Activated B cell treated with CpG ODN at 0.5 μM for 24 hours (primary cell): ENCODE measurements around the gene MED31. TPM values are rescaled to one million over a fixed set of nuclear protein-coding genes. Genes with fewer than 3 reads are reported as not detected.

Experiments used
- ATAC-seq: fragments of 200-7000 bp; cut with Tn5 transposase; one replicate; pipeline ENCODE4 v1.10.0; 2021; ENCODE audit warnings: low read depth, mild to moderate bottlenecking, moderate library complexity
- CTCF ChIA-PET: fragments of 350-600 bp; sonication (Branson Sonifier 250); formaldehyde crosslinking; loops from one replicate; lab custom pipeline; 2021; ENCODE audit warnings: antibody characterized with exemption; lab: Charles Lee
- POLR2A ChIA-PET: fragments of 350-600 bp; sonication (Branson Sonifier 250); formaldehyde crosslinking; loops from one replicate; lab custom pipeline; 2021; ENCODE audit warnings: antibody characterized with exemption; lab: Charles Lee
- DNase-seq: peaks from one replicate; pipeline ENCODE4 v3.0.0; 2022
- H3K27ac Mint-ChIP-seq: one replicate; pipeline ENCODE4 v1.8.0; 2020; ENCODE audit warnings: mixed read lengths
- H3K27me3 Mint-ChIP-seq: one replicate; pipeline ENCODE4 v1.8.0; 2021; ENCODE audit warnings: mixed read lengths
- H3K36me3 Mint-ChIP-seq: one replicate; pipeline ENCODE4 v1.8.0; 2021; ENCODE audit warnings: low read depth, mixed read lengths
- H3K4me1 Mint-ChIP-seq: one replicate; pipeline ENCODE4 v1.8.0; 2021; ENCODE audit warnings: mixed read lengths
- H3K4me3 Mint-ChIP-seq: one replicate; pipeline ENCODE4 v1.8.0; 2020; ENCODE audit warnings: mild to moderate bottlenecking, mixed read lengths
- H3K9me3 Mint-ChIP-seq: one replicate; pipeline ENCODE4 v1.8.0; 2020; ENCODE audit warnings: mixed read lengths
- intact Hi-C: fragments of 100-400 bp; cut with micrococcal nuclease; formaldehyde crosslinking; loops from one replicate; pipeline ENCODE4 v1.15.1; 2024
- total RNA-seq: library from RNA; stranded (reverse); gene quantifications from 2 replicates; pipeline ENCODE4 v1.2.3, GENCODE V29; 2022
- TF ChIP-seq, protein P1 (sequence below): fragments of 200-600 bp; IDR thresholded peaks from one replicate; pipeline ENCODE4 v1.8.0; 2022; ENCODE audit warnings: antibody characterized with exemption, mild to moderate bottlenecking

The MED31 gene
- total RNA-seq, 1 donor from 2014 or later, result 23.4 TPM

DNA sequence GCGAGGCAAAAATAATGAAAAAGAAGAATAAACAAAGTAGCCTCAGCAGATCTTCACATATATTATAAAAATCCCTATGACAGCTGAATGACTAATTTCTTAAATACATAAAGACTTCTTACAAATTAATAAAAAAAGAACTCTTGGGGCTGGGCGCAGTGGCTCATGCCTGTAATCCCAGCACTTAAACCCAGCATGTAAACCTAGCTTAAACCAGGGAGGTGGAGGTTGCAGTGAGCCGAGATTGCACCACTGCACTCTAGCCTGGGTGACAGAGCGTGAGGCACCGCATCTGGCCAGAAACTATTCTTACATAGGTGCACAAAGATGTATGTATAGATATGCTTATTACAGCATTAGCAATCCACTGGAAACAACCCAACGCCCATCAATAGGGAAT, 27.8 kb upstream of the MED31 start:
- Mint-ChIP-seq H3K27me3 (peaks cover 17% of the 10 kb centered on the region), H3K27ac (no peak overlapping the region), H3K36me3 (no peaks in the 10 kb centered on the region), H3K4me3 (no peak overlapping the region), H3K9me3 (no peaks in the 10 kb centered on the region), H3K4me1 (no peaks in the 10 kb centered on the region)
- TF ChIP-seq, protein P1, sequence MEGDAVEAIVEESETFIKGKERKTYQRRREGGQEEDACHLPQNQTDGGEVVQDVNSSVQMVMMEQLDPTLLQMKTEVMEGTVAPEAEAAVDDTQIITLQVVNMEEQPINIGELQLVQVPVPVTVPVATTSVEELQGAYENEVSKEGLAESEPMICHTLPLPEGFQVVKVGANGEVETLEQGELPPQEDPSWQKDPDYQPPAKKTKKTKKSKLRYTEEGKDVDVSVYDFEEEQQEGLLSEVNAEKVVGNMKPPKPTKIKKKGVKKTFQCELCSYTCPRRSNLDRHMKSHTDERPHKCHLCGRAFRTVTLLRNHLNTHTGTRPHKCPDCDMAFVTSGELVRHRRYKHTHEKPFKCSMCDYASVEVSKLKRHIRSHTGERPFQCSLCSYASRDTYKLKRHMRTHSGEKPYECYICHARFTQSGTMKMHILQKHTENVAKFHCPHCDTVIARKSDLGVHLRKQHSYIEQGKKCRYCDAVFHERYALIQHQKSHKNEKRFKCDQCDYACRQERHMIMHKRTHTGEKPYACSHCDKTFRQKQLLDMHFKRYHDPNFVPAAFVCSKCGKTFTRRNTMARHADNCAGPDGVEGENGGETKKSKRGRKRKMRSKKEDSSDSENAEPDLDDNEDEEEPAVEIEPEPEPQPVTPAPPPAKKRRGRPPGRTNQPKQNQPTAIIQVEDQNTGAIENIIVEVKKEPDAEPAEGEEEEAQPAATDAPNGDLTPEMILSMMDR, result no peak
- DNase-seq (no peak), ATAC-seq (no peak)
- ChIA-PET CTCF (no interaction called here), POLR2A (interaction anchor here (0.6 kb wide), 1 partner anchor 1326 kb away, joined by 6 read pairs; no protein-coding TSS in a partner anchor)
- intact Hi-C loops, result no loop called here

DNA sequence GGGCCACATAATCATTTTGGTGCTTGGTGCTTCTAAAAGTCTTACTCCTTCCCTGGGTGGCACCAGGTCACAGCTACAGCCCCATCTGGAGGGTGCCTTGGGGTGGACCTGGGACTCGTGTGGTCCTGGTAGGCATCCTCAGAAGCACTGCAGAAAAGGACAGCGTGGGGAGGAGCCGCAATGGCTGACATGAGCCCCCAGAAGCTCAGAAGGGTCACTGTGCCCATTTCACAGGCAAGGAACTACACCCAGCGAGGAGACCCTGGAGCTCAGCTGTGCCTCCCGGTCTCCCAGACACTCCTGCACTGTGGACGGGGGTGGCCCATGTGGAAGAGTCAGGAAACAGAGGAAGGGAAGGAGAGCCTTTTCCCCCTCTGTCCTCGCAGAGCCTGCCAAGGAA, 26.5 kb upstream of the MED31 start:
- CTCF ChIA-PET, result no interaction called here
- TF ChIP-seq, protein P1, result no peak
- Mint-ChIP-seq H3K36me3 (no peaks in the 10 kb centered on the region), H3K27me3 (peaks cover 17% of the 10 kb centered on the region), H3K4me1 (no peaks in the 10 kb centered on the region), H3K4me3 (no peak overlapping the region), H3K27ac (no peak overlapping the region), H3K9me3 (no peaks in the 10 kb centered on the region)
- ATAC-seq (no peak), DNase-seq (no peak)
- intact Hi-C loops, result no loop called here
- POLR2A ChIA-PET, result no interaction called here

DNA sequence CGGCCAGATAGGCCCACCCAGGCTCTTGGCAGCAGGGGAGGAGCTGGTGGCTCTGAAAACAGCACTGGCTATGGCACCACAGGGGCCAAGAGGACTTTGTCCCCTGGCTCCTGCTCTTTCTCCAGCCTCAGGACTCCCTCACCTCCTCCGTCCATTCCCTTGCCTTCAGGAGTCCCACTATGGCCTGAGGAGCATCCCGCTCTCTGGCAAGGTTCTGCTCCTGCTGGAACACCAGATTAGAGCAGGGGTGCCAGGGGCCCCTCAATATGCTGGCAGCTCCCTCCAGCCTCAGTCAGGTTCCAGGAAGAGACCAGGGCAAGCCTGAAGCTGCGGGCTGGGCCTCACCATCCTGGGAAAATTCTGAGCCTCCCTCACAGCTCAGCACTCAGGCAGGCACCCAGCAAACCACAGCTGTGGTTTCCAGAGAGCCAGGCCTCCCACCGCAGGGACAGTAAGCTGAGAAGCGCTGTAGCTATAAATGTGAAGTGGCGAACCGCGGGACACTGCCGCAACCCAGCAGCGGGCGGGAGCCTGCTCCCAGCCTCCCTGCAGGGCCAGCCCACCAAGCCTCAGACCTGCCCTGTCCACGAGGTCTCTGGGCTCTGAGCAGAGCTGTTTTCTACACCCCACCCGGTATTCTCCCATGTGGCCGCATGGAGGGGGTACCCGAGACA, 25.9 kb upstream of the MED31 start:
- no peak overlapping the region for H3K27ac Mint-ChIP-seq
- no peaks in the 10 kb centered on the region for H3K9me3 Mint-ChIP-seq
- ATAC-seq (no peak), DNase-seq (no peak)
- intact Hi-C loops, result no loop called here
- ChIA-PET POLR2A (no interaction called here), CTCF (no interaction called here)
- H3K4me3 Mint-ChIP-seq, result no peak overlapping the region
- H3K4me1 Mint-ChIP-seq, result no peaks in the 10 kb centered on the region
- TF ChIP-seq, protein P1, result no peak
- peaks cover 17% of the 10 kb centered on the region for H3K27me3 Mint-ChIP-seq
- H3K36me3 Mint-ChIP-seq, result peaks cover 2% of the 10 kb centered on the region

DNA sequence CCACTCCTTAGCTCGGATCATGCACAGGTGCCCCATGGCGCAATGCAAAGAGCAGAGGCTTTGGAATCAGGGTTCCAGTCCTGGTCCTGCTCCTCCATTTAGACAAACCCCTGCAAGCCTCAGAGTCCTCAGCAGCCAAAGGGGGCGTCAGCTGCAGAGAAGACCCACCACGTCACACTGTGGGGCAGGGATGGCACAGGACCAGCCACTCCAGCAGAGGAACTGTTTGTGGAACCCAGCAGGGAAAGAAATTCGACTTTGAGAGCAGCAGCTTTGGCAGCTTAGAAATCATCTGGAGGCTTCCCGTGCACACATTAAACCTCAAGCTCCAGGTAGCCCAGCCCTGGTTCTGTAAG, 25.4 kb upstream of the MED31 start:
- DNase-seq (no peak), ATAC-seq (no peak)
- POLR2A ChIA-PET, result no interaction called here
- H3K27me3 Mint-ChIP-seq, result peaks cover 17% of the 10 kb centered on the region
- H3K4me3 Mint-ChIP-seq, result no peak overlapping the region
- H3K4me1 Mint-ChIP-seq, result no peaks in the 10 kb centered on the region
- intact Hi-C loops, result no loop called here
- CTCF ChIA-PET, result no interaction called here
- H3K9me3 Mint-ChIP-seq, result no peaks in the 10 kb centered on the region
- no peak overlapping the region for H3K27ac Mint-ChIP-seq
- H3K36me3 Mint-ChIP-seq, result peaks cover 4% of the 10 kb centered on the region
- TF ChIP-seq, protein P1, result no peak

DNA sequence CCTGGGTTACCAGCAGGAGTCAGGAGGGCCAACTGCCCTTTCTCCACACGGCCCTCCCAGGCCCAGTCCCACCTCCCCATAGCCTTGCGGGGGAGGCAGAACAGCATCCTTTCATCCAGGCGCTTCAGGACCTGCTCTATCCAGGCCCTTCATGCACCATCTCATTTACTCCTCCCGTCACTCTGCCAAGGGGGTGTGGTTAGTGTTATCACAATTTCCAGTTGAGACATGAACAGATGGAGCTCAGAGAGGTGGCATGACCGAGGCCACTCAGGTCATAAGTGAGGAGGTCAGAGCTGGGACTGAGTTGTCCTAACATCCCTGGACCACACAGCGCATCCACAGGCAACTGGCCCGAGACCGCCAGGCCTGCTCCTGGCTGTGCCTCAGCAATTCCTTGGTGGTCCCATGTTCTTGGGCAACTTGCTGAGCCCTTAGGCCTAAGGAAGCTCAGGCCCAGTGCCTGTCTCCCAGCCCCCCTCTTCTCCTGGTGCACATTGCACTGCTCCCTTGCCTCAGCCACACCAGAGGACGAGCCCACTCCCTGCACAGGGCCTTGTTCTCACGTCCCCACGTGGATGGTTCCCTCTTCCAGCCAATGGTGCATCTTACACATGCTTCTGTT, 23.9 kb upstream of the MED31 start:
- POLR2A ChIA-PET, result no interaction called here
- DNase-seq (no peak), ATAC-seq (no peak)
- H3K36me3 Mint-ChIP-seq, result peaks cover 6% of the 10 kb centered on the region
- no peak overlapping the region for H3K27ac Mint-ChIP-seq
- H3K4me3 Mint-ChIP-seq, result no peak overlapping the region
- TF ChIP-seq, protein P1, result no peak
- intact Hi-C loops, result no loop called here
- CTCF ChIA-PET, result no interaction called here
- H3K4me1 Mint-ChIP-seq, result no peaks in the 10 kb centered on the region
- H3K9me3 Mint-ChIP-seq, result no peaks in the 10 kb centered on the region
- H3K27me3 Mint-ChIP-seq, result peaks cover 14% of the 10 kb centered on the region
